ENCODE data around the gene SYNJ2.
A peak's percentile ranks its signal among the peaks of the same experiment; 100 is the strongest.

The SYNJ2 gene

DNA sequence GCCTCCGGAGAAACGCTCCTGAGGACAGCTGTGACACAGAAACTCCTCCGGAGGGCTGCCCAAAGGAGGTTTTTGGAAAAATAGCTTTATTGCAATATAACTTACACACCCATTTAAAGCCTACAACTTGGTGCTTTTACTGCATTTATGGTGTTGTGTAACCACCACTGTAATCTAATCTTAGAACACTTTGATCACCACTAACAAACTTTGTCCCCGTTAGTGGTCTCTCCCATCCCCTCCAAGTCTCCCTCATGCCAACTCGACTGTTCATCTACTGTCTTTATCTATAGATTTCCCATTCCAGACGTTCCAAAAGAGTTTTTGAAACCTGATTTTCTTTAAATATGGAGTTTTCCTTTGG, 62.8 kb downstream of the SYNJ2 start:
- DNase-seq, result no peak

DNA sequence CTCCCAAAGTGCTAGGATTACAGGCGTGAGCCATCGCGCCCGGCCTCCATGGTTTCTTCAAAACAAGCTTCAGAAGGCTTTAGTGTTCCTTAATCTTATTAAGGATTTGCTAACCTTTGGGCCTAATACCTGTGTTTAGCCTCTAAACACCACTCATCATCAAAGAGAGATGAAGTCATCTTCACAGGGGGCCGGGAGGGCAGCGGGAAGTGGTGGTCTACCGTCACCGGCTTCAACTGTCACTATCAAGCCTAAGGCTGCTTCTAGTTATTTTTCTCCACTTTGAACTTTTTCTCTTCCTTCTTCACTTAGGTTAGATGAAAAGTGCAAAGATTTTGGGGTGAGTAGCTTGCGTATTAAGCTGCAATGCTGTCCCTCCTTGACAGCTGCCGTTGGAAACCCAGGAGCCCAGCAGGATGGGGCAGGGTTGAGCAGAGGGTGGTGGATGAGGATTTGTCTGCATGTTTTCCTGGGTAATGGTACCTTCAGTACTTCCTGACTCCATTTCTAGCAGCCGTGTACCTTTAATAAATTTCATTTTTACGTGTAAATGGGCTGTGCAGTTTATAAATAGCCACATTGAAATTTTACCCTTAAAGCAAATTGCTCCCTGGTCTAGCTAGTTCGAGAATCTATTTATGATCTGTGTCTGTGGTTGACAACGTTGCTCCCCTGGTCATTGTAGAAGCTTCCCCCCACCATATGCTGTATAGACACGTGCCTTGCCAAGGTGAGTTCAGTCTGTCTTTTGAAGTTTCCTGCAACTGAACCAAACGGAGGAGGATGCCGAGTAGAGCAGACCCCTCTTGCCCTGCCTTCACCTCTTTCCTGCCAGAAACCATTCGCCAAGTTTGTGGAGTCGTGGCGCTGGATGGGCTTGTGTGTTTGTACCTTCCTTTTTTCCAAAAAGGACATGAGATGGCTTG, 64.8 kb downstream of the SYNJ2 start:
- DNase-seq, result peak; percentile 25

GRCh38 chr6:158047127-158047518, 65.5 kb downstream of the SYNJ2 start:
- DNase-seq, result peak; percentile 82

DNA sequence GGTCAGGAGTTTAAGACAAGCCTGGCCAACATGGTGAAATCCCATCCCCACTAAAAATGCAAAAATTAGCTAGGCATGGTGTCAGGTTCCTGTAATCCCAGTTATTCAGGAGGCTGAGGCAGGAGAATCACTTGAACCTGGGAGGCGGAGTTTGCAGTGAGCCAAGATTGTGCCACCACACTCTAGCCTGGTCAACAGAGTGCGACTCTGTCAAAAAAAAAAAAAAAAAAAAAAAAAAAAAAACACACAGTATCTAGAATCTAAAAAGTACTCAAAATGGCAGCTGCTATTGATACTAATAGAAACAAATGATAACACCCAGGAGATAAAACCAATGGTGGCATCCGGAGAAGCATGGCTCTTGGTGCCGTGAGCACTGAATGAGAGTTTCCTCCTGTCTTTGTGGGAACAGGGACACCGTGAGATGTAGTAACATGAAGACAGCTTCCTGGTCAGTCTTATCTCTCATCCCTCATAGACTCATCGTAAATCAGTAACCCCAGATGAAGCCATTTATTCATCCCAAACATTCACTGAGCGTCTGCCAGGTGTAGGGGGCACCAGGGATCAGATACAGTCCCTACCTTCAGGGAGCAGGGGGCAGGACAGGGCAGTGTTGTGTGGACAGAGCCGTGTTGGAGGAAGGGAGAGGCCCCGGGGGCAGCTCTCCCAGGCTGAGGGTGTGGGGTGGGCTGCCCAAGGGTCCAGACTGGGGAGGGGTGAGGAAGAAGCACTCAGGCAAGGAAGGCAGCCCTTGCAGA, 66.1 kb downstream of the SYNJ2 start:
- no peak for DNase-seq

DNA sequence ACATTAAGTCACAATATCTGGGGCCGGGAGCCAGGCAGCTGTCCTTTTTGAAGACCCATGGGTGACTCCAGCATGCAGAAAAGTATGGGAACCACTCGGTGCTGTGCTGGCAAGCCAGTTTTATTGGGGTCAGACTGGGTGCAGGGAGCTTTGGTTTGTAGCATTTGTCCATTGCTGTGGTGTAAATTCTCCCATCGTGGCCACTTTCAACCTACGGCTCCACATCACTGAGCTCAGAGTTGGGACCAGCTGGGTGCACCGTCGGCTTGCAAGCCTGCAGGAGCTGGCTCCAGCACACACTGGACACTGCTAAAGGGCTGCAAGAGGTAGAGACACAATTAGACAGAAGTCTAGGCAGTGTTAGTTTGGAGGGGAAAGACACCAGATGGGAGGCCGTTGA, 66.9 kb downstream of the SYNJ2 start:
- no peak for DNase-seq

DNA sequence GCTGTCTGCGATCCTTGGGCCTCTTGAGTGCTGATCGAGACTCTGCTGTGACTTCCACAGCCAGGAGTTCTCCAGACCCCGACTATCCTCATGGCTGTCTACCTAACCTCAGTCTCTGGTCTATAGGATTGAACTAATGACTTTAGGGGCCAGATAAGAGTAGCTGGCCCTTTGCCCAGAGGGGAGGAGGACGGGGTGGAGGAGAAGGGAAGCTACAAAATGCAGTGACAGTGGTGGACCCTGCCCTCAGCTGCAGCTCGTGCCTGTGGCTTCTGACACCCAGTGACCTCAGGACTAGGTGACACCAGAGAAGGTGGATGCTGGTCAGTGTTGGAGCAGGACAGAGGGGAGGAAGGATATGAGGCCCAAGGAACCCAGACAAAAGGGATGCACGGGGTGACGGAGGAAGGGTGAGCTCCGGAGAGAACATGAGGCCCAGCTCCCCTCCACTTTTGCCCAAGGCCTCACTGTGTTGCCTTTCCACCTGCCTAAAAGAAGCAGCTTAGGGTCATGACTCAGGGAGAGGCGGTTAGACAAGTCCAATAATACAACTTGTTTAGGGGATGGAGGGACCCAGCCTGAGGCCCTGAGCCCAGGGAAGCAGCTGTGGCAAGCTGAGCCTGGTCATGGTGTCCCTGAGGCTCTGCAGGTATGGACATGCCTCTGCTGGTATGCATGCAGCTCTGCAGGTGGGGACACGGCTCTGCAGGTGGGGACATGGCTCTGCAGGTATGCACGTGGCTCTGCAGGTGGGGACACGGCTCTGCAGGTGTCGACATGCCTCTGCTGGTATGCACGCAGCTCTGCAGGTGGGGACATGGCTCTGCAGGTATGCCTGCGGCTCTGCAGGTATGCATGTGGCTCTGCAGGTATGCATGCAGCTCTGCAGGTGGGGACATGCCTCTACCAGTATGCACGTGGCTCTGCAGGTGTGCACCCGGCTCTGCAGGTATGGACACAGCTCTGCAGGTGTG, 67.7 kb downstream of the SYNJ2 start:
- DNase-seq, result no peak

- no peak for DNase-seq
Observed at GRCh38 chr6:158050107-158050735, 68.6 kb downstream of the SYNJ2 start.

DNA sequence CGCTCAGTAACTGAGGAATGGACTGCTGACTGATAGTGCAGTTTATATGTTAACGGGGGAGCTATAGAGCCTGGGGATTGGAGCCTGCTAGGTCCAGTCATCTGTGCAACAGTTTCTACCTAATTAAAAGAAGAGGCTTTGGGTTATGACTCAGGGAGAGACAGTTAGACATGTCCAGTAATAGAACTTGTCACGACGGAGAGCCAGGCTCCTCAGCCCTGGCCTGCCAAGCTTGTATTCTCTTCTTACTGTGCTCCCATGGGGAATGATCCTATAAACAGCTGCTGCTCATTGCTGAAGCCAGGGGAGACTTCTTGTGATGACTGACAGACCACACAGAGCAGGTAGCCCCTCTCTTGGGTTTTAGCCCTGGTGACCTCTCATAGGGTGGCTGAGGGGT, 69.3 kb downstream of the SYNJ2 start:
- DNase-seq, result no peak

- DNase-seq, result no peak
Observed at GRCh38 chr6:158051968-158052367, 70.3 kb downstream of the SYNJ2 start.

GRCh38 chr6:158053377-158054313, 72.0 kb downstream of the SYNJ2 start:
- DNase-seq, result no peak

DNA sequence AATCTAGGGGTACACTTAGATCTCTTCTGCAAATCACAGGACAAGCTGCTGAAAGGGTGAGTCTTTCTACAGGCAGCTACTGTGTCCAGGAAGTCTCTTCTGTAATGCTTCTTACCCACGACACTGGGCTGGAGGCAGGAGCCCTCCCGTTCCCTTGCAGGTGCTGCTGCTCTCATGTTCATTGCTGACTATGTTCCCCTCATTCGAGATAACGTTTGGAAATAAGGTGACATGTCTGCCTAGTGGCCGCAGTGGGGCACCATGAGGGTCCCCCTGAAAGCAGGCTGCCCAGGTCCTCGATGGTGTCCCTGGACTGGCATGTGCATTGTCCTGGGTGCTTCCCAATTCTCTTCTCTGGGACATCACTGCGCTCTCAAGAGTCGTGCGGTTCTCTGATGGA, 74.7 kb downstream of the SYNJ2 start:
- no peak for DNase-seq

- DNase-seq, result no peak
Observed at GRCh38 chr6:158056804-158057203, 75.1 kb downstream of the SYNJ2 start.

DNA sequence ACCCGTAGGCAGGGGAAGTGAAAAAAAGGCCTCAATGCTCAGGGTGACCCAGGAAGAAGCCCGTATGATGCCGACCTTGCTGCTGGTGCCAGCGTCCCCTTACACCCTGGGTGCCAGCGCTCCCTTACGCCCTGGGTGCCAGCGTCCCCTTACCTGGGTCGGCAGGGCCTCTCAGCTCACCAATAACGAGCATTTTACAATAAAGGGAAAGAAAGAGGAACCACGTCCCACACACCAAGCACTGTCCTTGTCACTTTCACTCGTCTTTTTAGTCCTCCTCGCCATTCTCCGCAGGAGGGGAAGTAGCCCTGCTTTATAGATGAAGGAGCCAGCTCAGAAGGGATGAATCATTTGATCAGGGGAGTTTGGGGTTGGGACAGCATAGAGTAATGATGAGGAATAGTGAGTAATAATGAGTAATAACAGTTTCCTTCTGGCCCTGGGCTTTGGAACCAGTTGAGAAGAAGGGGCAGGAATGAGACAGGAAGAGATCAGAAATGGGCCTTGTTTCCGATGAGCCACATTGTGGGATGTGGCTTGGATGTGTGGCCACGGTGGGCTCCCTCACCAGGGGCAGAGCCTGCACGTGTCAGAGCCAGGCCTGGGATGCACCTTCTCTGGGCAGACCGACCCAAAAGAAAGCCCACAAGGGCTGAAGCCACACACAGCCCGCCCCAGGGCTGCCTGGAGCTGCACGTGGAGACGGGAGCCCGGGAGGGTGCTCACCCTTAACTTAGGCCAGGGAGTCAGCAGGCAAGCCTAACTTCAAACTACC, 75.7 kb downstream of the SYNJ2 start:
- peak; percentile 81 for DNase-seq

- peak; percentile 64 for DNase-seq
Observed at GRCh38 chr6:158058171-158058651, 76.5 kb downstream of the SYNJ2 start.

GRCh38 chr6:158059108-158059507, 77.4 kb downstream of the SYNJ2 start:
- no peak for DNase-seq

DNA sequence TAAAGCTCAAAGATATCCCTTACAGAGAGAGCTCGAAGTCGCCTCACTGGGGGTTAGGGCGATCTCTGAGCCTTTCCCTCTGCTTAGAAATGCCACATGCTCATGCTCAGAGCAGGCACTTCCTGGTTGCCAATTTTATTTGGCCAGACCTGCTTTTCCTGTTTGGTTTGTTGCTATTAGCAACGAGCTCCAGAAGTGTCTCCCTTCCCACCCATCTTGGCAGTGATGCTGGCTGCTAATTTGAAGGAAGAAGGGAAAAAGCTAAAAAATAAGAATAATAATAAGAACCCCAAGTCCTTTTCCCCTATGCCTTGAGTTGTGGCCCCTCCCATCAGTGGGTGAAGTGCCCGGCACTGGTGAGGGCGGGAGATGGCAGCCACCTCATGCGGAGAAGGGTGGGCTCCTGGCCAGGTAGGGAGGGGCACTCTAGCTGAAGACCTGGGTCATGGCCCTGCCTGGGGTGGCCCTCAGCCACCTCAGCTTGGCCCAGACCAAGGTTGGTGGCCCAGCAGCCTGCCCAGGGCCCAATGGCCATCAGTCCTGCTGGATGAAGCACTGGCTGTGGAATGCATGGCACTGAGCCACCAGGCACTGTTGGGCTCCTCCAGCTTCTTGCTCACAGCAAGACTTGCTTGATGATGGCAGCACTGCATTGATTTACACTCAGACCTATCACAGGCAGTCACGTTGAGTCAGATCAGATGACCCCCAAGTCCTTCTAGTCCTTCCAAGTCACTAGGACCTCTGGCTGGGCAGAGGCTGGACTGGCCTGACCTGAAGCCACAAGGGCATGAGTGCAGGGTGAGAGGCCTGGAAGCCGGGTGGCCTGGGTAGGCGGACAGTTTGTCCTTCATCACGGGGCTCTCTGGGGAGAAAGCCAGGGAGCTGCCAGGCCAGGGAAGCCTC, 79.0 kb downstream of the SYNJ2 start:
- no peak for DNase-seq

DNA sequence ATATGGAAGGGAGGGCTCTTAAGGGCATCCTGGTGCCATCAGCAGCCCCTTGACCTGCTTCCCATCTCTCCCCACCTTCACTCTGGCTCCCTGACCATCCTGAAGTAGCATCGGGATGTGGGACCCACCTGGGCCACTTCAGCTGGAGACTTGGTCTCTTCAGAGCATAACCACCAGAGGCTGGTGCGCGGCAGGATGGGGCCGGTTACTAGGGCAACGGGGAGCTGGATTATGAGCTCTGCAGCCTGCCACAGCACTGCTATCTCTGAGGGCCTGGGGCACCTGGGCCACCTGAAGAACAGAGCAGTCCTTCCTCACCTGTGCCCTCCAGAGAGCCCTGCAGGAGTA, 79.7 kb downstream of the SYNJ2 start:
- no peak for DNase-seq

GRCh38 chr6:158061709-158062461, 80.2 kb downstream of the SYNJ2 start:
- no peak for DNase-seq

DNA sequence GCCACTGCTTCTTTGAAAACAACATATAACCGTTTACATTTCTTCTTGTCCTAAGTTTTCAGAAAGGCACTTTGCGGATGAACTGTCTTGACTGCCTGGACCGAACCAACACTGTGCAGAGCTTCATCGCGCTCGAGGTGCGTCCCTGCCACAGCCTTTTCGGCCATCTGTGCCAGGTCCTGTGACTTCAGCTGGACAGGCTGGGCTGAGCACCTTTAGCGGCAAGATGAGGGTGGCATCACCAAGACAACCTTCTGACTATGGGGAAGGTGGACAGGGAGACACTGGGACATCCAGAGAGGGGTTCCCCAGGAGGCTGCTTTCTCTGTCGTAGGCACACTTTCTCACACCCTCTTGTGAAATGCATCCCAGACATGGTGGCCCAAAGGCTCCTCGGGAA, 82.1 kb downstream of the SYNJ2 start:
- no peak for DNase-seq
